Stimulated activated naive CD8-positive, alpha-beta T cell treated with anti-CD3 and anti-CD28 coated beads, Interleukin-15, amount 100 ng/mL, for 72 hours (primary cell): Measurements from ENCODE around the gene PPP1R3G.
A peak's percentile ranks its signal among the peaks of the same experiment; 100 is the strongest.

Experiments
- ATAC-seq: fragments of 150-1000 bp; cut with Tn5 transposase; 2 replicates; pipeline ENCODE4 v1.10.0; 2021; ENCODE audit warnings: mild to moderate bottlenecking, moderate library complexity
- DNase-seq, 2 donors: peaks; one replicate each; pipeline ENCODE4 v3.0.0; 2021 to 2022
- H3K27ac Mint-ChIP-seq, 2 donors: one replicate each; pipeline ENCODE4 v1.8.0; 2022; ENCODE audit warnings: mild to moderate bottlenecking in 2 of 2, mixed read lengths in 2 of 2, moderate library complexity in 2 of 2
- H3K27me3 Mint-ChIP-seq: one replicate; pipeline ENCODE4 v1.8.0; 2022; ENCODE audit warnings: mixed read lengths
- H3K4me1 Mint-ChIP-seq: one replicate; pipeline ENCODE4 v1.8.0; 2022; ENCODE audit warnings: mild to moderate bottlenecking, mixed read lengths
- H3K4me3 Mint-ChIP-seq, 2 donors: one replicate each; pipeline ENCODE4 v1.8.0; 2022; ENCODE audit warnings: mild to moderate bottlenecking in 2 of 2, mixed read lengths in 2 of 2, moderate library complexity in 1 of 2
- H3K9me3 Mint-ChIP-seq, 2 donors: one replicate each; pipeline ENCODE4 v1.8.0; 2022; ENCODE audit warnings: mixed read lengths in 2 of 2

PPP1R3G gene

GRCh38 chr6:5084781-5085647 is at the start of gene PPP1R3G:
Gene PPP1R3G (plus strand): TSS chr6:5085341. CDS start chr6:5085486, 145 bp downstream.
- H3K4me1 Mint-ChIP-seq = peaks cover 6% of the 10 kb centered on the region
- ATAC-seq (peak; percentile 60), DNase-seq (peak; percentile 17 to 23)
- peaks cover 61% of the 10 kb centered on the region for H3K27me3 Mint-ChIP-seq
- H3K4me3 Mint-ChIP-seq = peak within 1 kb of the TSS; percentile 83 to 88
- H3K9me3 Mint-ChIP-seq = no peaks in the 10 kb centered on the region
- H3K27ac Mint-ChIP-seq = no peak within 1 kb of the TSS

DNA sequence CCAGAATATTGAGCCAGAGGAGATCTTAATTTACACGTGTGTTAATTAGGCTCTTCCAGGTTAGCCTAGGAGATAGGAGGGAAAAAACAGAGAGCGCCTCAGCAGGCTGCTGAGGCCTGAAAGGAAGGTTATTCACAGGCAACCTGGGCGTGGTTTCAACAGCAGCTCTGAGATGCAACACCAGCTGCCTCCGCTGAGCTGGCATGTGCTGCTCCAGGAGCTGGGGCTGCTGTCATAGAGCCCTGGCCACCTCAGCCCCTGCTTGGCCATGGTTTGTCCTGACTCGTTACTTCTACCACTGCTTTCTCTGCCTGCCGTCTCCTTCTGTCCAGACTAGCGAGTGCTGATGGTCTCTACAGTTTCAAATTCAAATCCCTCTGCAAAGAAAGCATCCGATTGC is 48.9 kb upstream of the PPP1R3G start:
- Mint-ChIP-seq H3K4me3 (no peak overlapping the region), H3K27ac (no peak overlapping the region), H3K27me3 (no peaks in the 10 kb centered on the region), H3K9me3 (no peaks in the 10 kb centered on the region), H3K4me1 (no peaks in the 10 kb centered on the region)
- ATAC-seq (no peak), DNase-seq (no peak)

- Mint-ChIP-seq H3K9me3 (no peaks in the 10 kb centered on the region), H3K27ac (no peak overlapping the region), H3K4me3 (no peak overlapping the region), H3K4me1 (no peaks in the 10 kb centered on the region), H3K27me3 (no peaks in the 10 kb centered on the region)
- no peak for ATAC-seq
- DNase-seq = no peak
Measured at GRCh38 chr6:5041955-5042354, 43.2 kb upstream of the PPP1R3G start.

GRCh38 chr6:5042436-5042835 is 42.7 kb upstream of the PPP1R3G start:
- no peaks in the 10 kb centered on the region for H3K4me1 Mint-ChIP-seq
- ATAC-seq = no peak
- no peaks in the 10 kb centered on the region for H3K9me3 Mint-ChIP-seq
- no peaks in the 10 kb centered on the region for H3K27me3 Mint-ChIP-seq
- H3K4me3 Mint-ChIP-seq = no peak overlapping the region
- H3K27ac Mint-ChIP-seq = no peak overlapping the region
- DNase-seq = no peak

- Mint-ChIP-seq H3K9me3 (peaks cover 5 to 8% of the 10 kb centered on the region in 2 donors), H3K27me3 (no peaks in the 10 kb centered on the region), H3K4me3 (no peak overlapping the region), H3K27ac (no peak overlapping the region), H3K4me1 (no peaks in the 10 kb centered on the region)
- ATAC-seq = no peak
- no peak for DNase-seq
Measured at GRCh38 chr6:5044866-5045265, 40.3 kb upstream of the PPP1R3G start.

GRCh38 chr6:5045416-5045815 is 39.7 kb upstream of the PPP1R3G start:
- no peak for DNase-seq
- no peak overlapping the region for H3K4me3 Mint-ChIP-seq
- no peaks in the 10 kb centered on the region for H3K27me3 Mint-ChIP-seq
- no peak for ATAC-seq
- H3K4me1 Mint-ChIP-seq = no peaks in the 10 kb centered on the region
- H3K27ac Mint-ChIP-seq = no peak overlapping the region
- H3K9me3 Mint-ChIP-seq = peaks cover 9% of the 10 kb centered on the region in 2 donors

DNA sequence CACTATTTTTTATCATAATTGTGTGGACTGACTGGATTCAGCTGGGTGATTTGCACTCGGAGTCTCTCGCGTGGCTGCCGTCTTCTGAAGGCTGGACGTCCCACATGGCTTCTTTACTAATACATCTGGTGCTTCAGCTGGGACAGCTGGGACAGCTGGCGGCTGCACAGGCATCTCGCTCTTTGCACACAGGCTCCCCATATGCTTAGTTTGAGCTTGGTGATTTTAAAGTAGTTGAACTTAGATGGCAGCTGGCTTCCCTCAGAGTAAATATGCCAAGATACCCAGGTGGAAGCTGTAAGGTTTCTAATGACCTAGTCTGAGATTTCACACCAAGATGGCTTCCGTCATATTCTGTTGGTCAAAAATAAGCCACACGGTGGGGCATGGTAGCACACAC is 38.7 kb upstream of the PPP1R3G start:
- no peak overlapping the region for H3K27ac Mint-ChIP-seq
- no peak for DNase-seq
- no peaks in the 10 kb centered on the region for H3K27me3 Mint-ChIP-seq

GRCh38 chr6:5050009-5050408 is 35.1 kb upstream of the PPP1R3G start:
- no peak overlapping the region for H3K27ac Mint-ChIP-seq
- no peak for ATAC-seq

More for the DNA sequence above, 38.7 kb upstream of the PPP1R3G start:
- H3K4me3 Mint-ChIP-seq = no peak overlapping the region
- ATAC-seq = no peak
- no peaks in the 10 kb centered on the region for H3K4me1 Mint-ChIP-seq
- peaks cover 17 to 19% of the 10 kb centered on the region in 2 donors for H3K9me3 Mint-ChIP-seq

GRCh38 chr6:5051394-5051793 is 33.7 kb upstream of the PPP1R3G start:
- DNase-seq (no peak), ATAC-seq (no peak)
- no peaks in the 10 kb centered on the region for H3K4me1 Mint-ChIP-seq
- H3K27ac Mint-ChIP-seq = no peak overlapping the region
- H3K27me3 Mint-ChIP-seq = no peaks in the 10 kb centered on the region
- peaks cover 17 to 24% of the 10 kb centered on the region in 2 donors for H3K9me3 Mint-ChIP-seq
- H3K4me3 Mint-ChIP-seq = no peak overlapping the region

More at GRCh38 chr6:5050009-5050408, 35.1 kb upstream of the PPP1R3G start:
- peaks cover 17 to 24% of the 10 kb centered on the region in 2 donors for H3K9me3 Mint-ChIP-seq
- H3K27me3 Mint-ChIP-seq = no peaks in the 10 kb centered on the region
- DNase-seq = no peak
- no peak overlapping the region for H3K4me3 Mint-ChIP-seq
- H3K4me1 Mint-ChIP-seq = no peaks in the 10 kb centered on the region

- ATAC-seq (no peak), DNase-seq (no peak)
- Mint-ChIP-seq H3K4me1 (no peaks in the 10 kb centered on the region), H3K27me3 (no peaks in the 10 kb centered on the region), H3K27ac (no peak overlapping the region), H3K9me3 (peaks cover 17 to 24% of the 10 kb centered on the region in 2 donors), H3K4me3 (no peak overlapping the region)
Measured at GRCh38 chr6:5053038-5053437, 32.1 kb upstream of the PPP1R3G start.

DNA sequence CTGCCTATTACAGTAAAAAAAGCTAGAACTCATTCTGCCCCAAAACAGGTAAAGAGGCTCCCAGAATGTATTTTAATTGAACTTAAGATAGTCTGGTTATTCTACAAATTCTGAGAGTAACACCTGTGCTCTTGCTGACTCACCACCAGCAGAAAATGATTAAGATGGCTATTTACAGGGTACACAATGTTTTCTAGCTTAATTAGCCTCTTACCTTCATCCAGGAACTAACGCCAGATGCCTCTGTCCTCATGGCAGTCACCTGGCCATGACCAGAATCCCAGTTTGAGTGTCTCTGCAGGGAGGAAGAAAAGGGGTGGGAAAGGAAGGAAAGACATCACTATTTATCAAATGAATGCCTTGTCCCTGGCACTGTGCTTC is 31.3 kb upstream of the PPP1R3G start:
- H3K27ac Mint-ChIP-seq = no peak overlapping the region
- DNase-seq (no peak), ATAC-seq (no peak)
- no peaks in the 10 kb centered on the region for H3K27me3 Mint-ChIP-seq
- H3K9me3 Mint-ChIP-seq = peaks cover 13 to 19% of the 10 kb centered on the region in 2 donors
- no peak overlapping the region for H3K4me3 Mint-ChIP-seq
- H3K4me1 Mint-ChIP-seq = no peaks in the 10 kb centered on the region

GRCh38 chr6:5054245-5054873 is 30.8 kb upstream of the PPP1R3G start:
- Mint-ChIP-seq H3K27me3 (no peaks in the 10 kb centered on the region), H3K4me1 (no peaks in the 10 kb centered on the region), H3K4me3 (no peak overlapping the region), H3K27ac (no peak overlapping the region), H3K9me3 (peaks cover 12 to 16% of the 10 kb centered on the region in 2 donors)
- no peak for ATAC-seq
- DNase-seq = no peak

GRCh38 chr6:5055118-5055517 is 30.0 kb upstream of the PPP1R3G start:
- H3K27ac Mint-ChIP-seq = no peak overlapping the region
- H3K27me3 Mint-ChIP-seq = no peaks in the 10 kb centered on the region
- H3K9me3 Mint-ChIP-seq = peaks cover 11 to 16% of the 10 kb centered on the region in 2 donors
- DNase-seq = no peak
- H3K4me1 Mint-ChIP-seq = no peaks in the 10 kb centered on the region
- H3K4me3 Mint-ChIP-seq = no peak overlapping the region
- no peak for ATAC-seq

DNA sequence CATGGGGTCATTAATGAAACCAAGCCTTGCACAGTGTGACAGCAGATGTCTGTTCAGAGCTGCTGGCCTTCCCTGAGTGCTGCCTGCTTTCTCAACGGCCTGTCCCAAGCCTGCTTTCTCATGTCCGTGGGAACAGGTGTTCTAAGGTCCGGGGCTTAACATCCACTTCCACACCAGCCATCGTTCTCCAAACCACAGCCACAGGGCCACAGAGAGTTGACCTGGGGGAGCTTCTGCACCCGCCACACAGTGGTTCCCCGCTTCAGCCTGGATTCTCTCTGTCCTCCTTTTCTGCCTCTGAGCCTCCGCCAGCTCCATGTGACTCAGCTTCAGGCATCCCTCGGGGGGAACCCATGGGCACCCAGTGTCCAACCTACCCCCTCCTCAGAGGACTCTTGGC is 26.9 kb upstream of the PPP1R3G start:
- no peaks in the 10 kb centered on the region for H3K4me1 Mint-ChIP-seq
- ATAC-seq (no peak), DNase-seq (no peak)
- H3K27ac Mint-ChIP-seq = no peak overlapping the region
- H3K4me3 Mint-ChIP-seq = no peak overlapping the region
- H3K27me3 Mint-ChIP-seq = no peaks in the 10 kb centered on the region
- H3K9me3 Mint-ChIP-seq = no peaks in the 10 kb centered on the region

GRCh38 chr6:5059036-5059896 is 25.9 kb upstream of the PPP1R3G start:
- H3K4me1 Mint-ChIP-seq = no peaks in the 10 kb centered on the region
- peak overlapping the region; percentile 49 to 51 for H3K27ac Mint-ChIP-seq
- no peaks in the 10 kb centered on the region for H3K27me3 Mint-ChIP-seq
- H3K9me3 Mint-ChIP-seq = no peaks in the 10 kb centered on the region
- H3K4me3 Mint-ChIP-seq = no peak overlapping the region
- DNase-seq (no peak), ATAC-seq (no peak)
